ENCODE results near the gene ICA1. TPM values are rescaled to one million over a fixed set of nuclear protein-coding genes. Genes with fewer than 3 reads are reported as not detected.

ICA1 gene
- total RNA-seq, 1 experiment from 2014 or later: 28.8 TPM

DNA sequence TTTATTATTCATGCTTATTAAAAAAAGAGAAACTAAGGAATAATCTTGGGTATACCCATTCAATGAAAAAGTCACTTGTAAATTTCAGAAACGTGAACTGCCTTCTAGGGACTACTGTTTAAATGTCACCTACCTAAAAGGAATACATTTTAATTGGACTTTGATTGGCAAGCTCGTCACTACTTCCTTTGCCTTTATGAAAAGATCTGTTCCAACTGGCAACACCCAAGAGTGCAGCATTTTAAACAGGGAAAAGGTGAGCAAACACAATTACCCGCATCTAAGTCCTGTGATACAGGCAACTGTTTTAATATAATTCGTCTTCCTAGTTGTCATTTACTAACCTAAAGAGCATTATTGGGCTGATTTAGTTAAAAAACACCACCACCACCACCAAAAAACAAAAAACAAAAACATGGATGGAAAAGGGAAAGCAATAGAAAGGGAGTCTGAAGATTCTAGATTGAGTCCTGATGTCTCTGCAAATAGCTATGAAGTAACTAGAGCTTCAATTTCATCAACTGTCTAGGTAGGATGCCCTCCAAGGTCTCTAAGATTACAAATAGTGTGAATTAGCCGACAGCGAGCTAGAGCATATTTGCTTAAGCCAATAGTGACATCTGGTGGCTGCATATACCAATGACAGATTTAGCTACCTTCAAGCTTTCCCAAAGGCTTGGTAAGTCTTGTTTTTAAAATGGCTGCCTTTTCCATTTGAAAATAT lies 33.8 kb upstream of the ICA1 start:
- H2BK15ac ChIP-seq (ENCODE audit: low read depth, low read length): no peak overlapping the region
- H2BK20ac ChIP-seq (ENCODE audit: low read depth, low read length, poor library complexity, severe bottlenecking): no peak overlapping the region
- no peaks in the 10 kb centered on the region for H3K9me3 ChIP-seq (ENCODE audit: control insufficient read depth, low read depth, low read length)
- H3K79me2 ChIP-seq (ENCODE audit: insufficient read depth, low read length): no peaks in the 10 kb centered on the region
- H3K36me3 Mint-ChIP-seq (ENCODE audit: insufficient read depth in 1 of 3, low read depth in 3 of 3): peaks cover 0 to 2% (median 1%) of the 10 kb centered on the region in 3 experiments; a peak in 2 of 7 replicates
- DNase-seq: peak; percentile 56
- no peak overlapping the region for H4K91ac ChIP-seq (ENCODE audit: insufficient read length, low read depth, low read length)
- H4K20me1 ChIP-seq (ENCODE audit: control insufficient read depth, insufficient read depth, insufficient read length): no peaks in the 10 kb centered on the region
- no peak overlapping the region for H2AFZ ChIP-seq (ENCODE audit: low read length)
- H3K14ac ChIP-seq (ENCODE audit: insufficient read depth, low read length): no peak overlapping the region
- no peak overlapping the region; a peak in 1 of 5 replicates for H3K4me3 Mint-ChIP-seq
- H3K9me3 Mint-ChIP-seq: peaks cover 2% of the 10 kb centered on the region in 2 experiments; a peak in 3 of 5 replicates
- H2BK12ac ChIP-seq (ENCODE audit: insufficient read length, low read depth, low read length): no peak overlapping the region
- no peak overlapping the region for H3K27ac ChIP-seq (ENCODE audit: insufficient read length, low read depth, low read length)
- no peaks in the 10 kb centered on the region for H3K27me3 ChIP-seq (ENCODE audit: insufficient read depth, low read length)
- no peak overlapping the region for H3K27ac Mint-ChIP-seq
- H3K27me3 Mint-ChIP-seq (ENCODE audit: low read depth): no peaks in the 10 kb centered on the region
- no peak overlapping the region for H3K4me2 ChIP-seq (ENCODE audit: insufficient read depth, insufficient read length, low read length)
- no peak overlapping the region for H3T11ph ChIP-seq (ENCODE audit: low read length)
- no peak overlapping the region for H3K9ac ChIP-seq (ENCODE audit: extremely low read depth, insufficient read length, low read length)
- no CpG with 5 or more reads among the region's 6 CpGs for WGBS (ENCODE audit: extremely low coverage, insufficient read length, low lambda C conversion rate)
- H3K4me1 Mint-ChIP-seq: peaks cover 13 to 18% of the 10 kb centered on the region in 2 experiments
- H3K56ac ChIP-seq (ENCODE audit: insufficient read length, low read depth, low read length): no peak overlapping the region
- no peak overlapping the region for H2AK5ac ChIP-seq (ENCODE audit: insufficient read length, low read length)
- no peak overlapping the region for H3K23ac ChIP-seq (ENCODE audit: insufficient read length, low read depth, low read length)
- no peak overlapping the region for H2BK5ac ChIP-seq (ENCODE audit: insufficient read length, low read length)
- no peak overlapping the region for H3K4ac ChIP-seq (ENCODE audit: low read depth, low read length)
- no peaks in the 10 kb centered on the region for H3K23me2 ChIP-seq (ENCODE audit: insufficient read length, low read depth, low read length, poor library complexity, severe bottlenecking)
- H3K79me1 ChIP-seq (ENCODE audit: insufficient read depth, low read depth, low read length, poor library complexity, severe bottlenecking): no peaks in the 10 kb centered on the region
- H3K4me1 ChIP-seq (ENCODE audit: insufficient read depth, low read length): peaks cover 2% of the 10 kb centered on the region; the same call in 1 of the 2 replicates
- H2BK120ac ChIP-seq (ENCODE audit: low read depth, low read length, poor library complexity, severe bottlenecking): no peak overlapping the region
- H3K18ac ChIP-seq (ENCODE audit: insufficient read length, low read depth, low read length): no peak overlapping the region
- no peak overlapping the region for H4K5ac ChIP-seq (ENCODE audit: insufficient read length, low read depth, low read length)
- TF ChIP-seq, protein P1, sequence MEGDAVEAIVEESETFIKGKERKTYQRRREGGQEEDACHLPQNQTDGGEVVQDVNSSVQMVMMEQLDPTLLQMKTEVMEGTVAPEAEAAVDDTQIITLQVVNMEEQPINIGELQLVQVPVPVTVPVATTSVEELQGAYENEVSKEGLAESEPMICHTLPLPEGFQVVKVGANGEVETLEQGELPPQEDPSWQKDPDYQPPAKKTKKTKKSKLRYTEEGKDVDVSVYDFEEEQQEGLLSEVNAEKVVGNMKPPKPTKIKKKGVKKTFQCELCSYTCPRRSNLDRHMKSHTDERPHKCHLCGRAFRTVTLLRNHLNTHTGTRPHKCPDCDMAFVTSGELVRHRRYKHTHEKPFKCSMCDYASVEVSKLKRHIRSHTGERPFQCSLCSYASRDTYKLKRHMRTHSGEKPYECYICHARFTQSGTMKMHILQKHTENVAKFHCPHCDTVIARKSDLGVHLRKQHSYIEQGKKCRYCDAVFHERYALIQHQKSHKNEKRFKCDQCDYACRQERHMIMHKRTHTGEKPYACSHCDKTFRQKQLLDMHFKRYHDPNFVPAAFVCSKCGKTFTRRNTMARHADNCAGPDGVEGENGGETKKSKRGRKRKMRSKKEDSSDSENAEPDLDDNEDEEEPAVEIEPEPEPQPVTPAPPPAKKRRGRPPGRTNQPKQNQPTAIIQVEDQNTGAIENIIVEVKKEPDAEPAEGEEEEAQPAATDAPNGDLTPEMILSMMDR (conservative IDR thresholded peaks at IDR 0.05): peak; percentile 90
- H4K8ac ChIP-seq (replicated peaks; ENCODE audit: insufficient read length, low read depth, low read length): no peak overlapping the region

Measured in H9 (cell line).